HG03196 (cell line): Measurements from ENCODE around the gene RBM15B.

ENCODE experiments used
- ATAC-seq: cut with Tn5 transposase; IDR thresholded peaks from one replicate; pipeline ENCODE4 v1.9.1; 2021; ENCODE audit not compliant: unreplicated experiment

The RBM15B gene

DNA sequence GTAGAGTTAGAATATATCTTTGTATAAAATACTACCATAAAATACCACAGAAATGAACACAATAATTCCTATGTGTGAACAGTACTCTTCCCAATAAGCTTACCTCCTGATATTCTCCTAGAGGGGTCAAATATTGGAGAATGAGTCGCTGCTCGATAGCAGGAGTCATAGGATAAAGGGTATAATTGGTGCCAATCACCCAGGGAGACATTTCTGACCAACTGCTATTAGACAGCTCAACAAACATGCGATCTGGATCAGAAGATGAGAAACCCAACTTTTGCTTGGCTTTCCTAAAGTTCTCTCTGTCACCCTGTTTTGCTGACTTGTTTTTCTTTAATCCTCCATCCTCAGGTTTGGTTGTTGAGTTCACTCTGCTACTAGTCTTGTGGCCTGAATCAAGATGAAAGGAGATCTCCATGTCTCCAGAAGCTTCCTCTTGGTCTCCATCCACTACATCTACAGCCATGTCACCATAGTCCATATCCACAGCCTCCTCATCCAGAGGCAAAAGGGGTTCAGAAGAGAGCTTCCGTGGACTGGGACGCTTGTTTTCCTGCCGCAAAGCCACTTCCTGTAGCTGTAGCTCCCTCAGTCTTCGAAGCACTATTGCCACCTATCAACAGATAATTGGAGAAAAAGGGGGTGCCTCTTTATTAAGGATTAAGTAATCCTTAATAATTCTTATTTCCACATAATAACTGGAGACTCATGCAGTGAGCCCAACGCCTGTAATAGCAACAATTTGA lies 50.4 kb downstream of the RBM15B start:
- no peak for ATAC-seq

DNA sequence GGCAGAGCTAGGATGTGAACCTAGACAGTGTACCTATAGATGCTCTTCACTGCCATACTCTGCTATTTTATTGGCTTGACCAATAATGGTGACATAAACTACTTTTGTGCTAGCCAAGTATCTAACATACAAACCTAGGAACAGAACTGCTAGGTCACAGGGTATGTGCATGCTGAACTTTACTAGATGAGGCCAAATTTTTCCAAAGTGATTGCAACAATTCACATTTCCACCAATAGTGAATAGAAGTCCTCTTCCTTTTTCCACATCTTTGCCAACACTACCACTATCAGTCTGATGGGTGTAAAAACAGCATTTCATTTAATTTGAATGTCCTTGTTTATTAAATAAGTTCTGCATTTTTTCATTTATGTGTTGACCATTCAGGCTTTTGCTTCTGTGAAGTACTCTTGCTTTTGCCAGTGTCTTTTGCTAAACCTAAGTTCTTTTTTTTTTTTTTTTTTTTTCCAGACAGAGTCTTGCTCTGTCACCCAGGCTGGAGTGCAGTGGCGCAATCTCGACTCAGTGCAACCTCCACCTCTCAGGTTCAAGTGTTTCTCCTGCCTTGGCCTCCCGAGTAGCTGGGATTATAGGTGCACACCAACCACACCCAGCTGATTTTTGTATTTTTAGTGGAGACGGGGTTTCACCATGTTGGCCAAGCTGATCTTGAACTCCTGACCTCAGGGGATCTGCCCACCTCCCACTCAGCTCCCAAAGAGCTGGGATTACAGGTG lies 54.6 kb downstream of the RBM15B start:
- no peak for ATAC-seq
